Right cardiac atrium (tissue), 5 donors: Measurements from ENCODE around the gene GNG4. TPM values are rescaled to one million over a fixed set of nuclear protein-coding genes. Genes with fewer than 3 reads are reported as not detected.
"Not testable (repeated sequence)": the region's sequence is repeated elsewhere in the genome, so short reads cannot be mapped to it uniquely, and the experiment has no call there.

Source experiments
- ATAC-seq, 2 donors: fragments of 200-7000 bp; cut with Tn5 transposase; one replicate each; pipeline versions ENCODE4 v1.8.0 to v1.9.1; 2020; ENCODE audit warnings: moderate library complexity in 2 of 2, mild to moderate bottlenecking in 1 of 2
- DNase-seq, 3 donors: peaks; one replicate each; pipeline ENCODE4 v3.0.0-alpha.2; 2020
- H3K27ac ChIP-seq: one replicate; pipeline ENCODE4 v1.5.1; 2013; ENCODE audit warnings: mild to moderate bottlenecking, low read length, control low read depth, moderate library complexity
- H3K27me3 ChIP-seq: one replicate; pipeline ENCODE4 v1.6.1; 2013; ENCODE audit not compliant: control insufficient read depth, insufficient read depth
- H3K4me1 ChIP-seq: one replicate; pipeline ENCODE4 v1.6.1; 2013; ENCODE audit warnings: low read length; ENCODE audit not compliant: control insufficient read depth, insufficient read depth
- H3K4me3 ChIP-seq: one replicate; pipeline ENCODE4 v1.5.1; 2013; ENCODE audit warnings: low read length, control low read depth
- H3K9me3 ChIP-seq: one replicate; pipeline ENCODE4 v1.6.1; 2013; ENCODE audit warnings: low read length; ENCODE audit not compliant: control insufficient read depth
- WGBS: extraction: QIAGEN DNeasy Blood & Tissue Kit; methylation state at CpG from one replicate; pipeline ENCODE4 v1.1.7; 2013; 5-methylcytosine and 5-hydroxymethylcytosine counted together
- intact Hi-C, 4 donors: fragments of 100-400 bp; cut with DNase I; formaldehyde crosslinking; loops; one replicate each; pipeline versions ENCODE4 v1.11.0 to v1.14.0; 2022 to 2023
- polyA plus RNA-seq: library from polyadenylated mRNA; stranded (reverse); fragments of 200-250 nt; gene quantifications from one replicate; pipeline ENCODE4 v1.2.3, GENCODE V29; 2013
- total RNA-seq, 4 donors: library from RNA; stranded (reverse); fragmentation: NEBNext Ultra II Directional; extraction: Animal tissue kit (Norgen Biotek cat#: 25700); gene quantifications; one replicate each; pipeline ENCODE4 v1.2.1, GENCODE V29; 2021
- donor health status: healthy with polysubstance abuse.
- donor health status: DM: no; HTN: yes; CAD: no.
- donor health status: DM: no; HTN: no; CAD: no.
- donor health status: DM: no; HTN: yes; CAD: no; lungs with severe emphysema.
- donor health status: DM: yes; HTN: yes; CAD: no.

The GNG4 gene
- total and polyA plus RNA-seq, 5 donors: 0.11 TPM; not detected in 4

- peak; percentile 75 to 82 for ATAC-seq
- Histone ChIP-seq H3K4me1 (peaks cover 5% of the 10 kb centered on the region), H3K4me3 (peak overlapping the region; percentile 85), H3K9me3 (no peaks in the 10 kb centered on the region), H3K27me3 (no peaks in the 10 kb centered on the region), H3K27ac (no peak overlapping the region)
- intact Hi-C loops: no loop called here
- WGBS: under 1% methylated on average over 30 of the region's 30 CpGs
- DNase-seq: peak; percentile 51 to 70 (median 67)
Measured at GRCh38 chr1:235648954-235649367, 623 bp downstream of the GNG4 start.

GRCh38 chr1:235648407-235648907 is 1.1 kb downstream of the GNG4 start:
- no peaks in the 10 kb centered on the region for H3K27me3 ChIP-seq
- DNase-seq (peak in 2 of 3 donors; percentile 60 to 61), ATAC-seq (peak in 1 of 2 donors; percentile 53)
- peaks cover 5% of the 10 kb centered on the region for H3K4me1 ChIP-seq
- 7% methylated on average over 31 of the region's 31 CpGs for WGBS
- no peaks in the 10 kb centered on the region for H3K9me3 ChIP-seq
- H3K4me3 ChIP-seq: no peak overlapping the region
- H3K27ac ChIP-seq: no peak overlapping the region
- intact Hi-C loops: no loop called here

GRCh38 chr1:235647537-235647936 is 2.0 kb downstream of the GNG4 start:
- WGBS: 93% methylated on average over 12 of the region's 12 CpGs
- DNase-seq, H3K4me3 ChIP-seq, ATAC-seq, H3K27ac ChIP-seq, H3K27me3 ChIP-seq, H3K9me3 ChIP-seq, H3K4me1 ChIP-seq, intact Hi-C loops: not testable (repeated sequence)

GRCh38 chr1:235646463-235646862 is 3.1 kb downstream of the GNG4 start:
- no peak overlapping the region for H3K4me3 ChIP-seq
- H3K27me3 ChIP-seq: no peaks in the 10 kb centered on the region
- H3K9me3 ChIP-seq: no peaks in the 10 kb centered on the region
- 79% methylated on average over 9 of the region's 9 CpGs for WGBS
- H3K4me1 ChIP-seq: peaks cover 5% of the 10 kb centered on the region
- H3K27ac ChIP-seq: no peak overlapping the region
- intact Hi-C loops: no loop called here
- DNase-seq (no peak), ATAC-seq (no peak)

GRCh38 chr1:235644693-235645305 is 4.8 kb downstream of the GNG4 start:
- H3K4me1 ChIP-seq: no peaks in the 10 kb centered on the region
- H3K4me3 ChIP-seq: no peak overlapping the region
- WGBS: 87% methylated on average over 13 of the region's 13 CpGs
- DNase-seq (no peak), ATAC-seq (no peak)
- H3K27me3 ChIP-seq: no peaks in the 10 kb centered on the region
- no peaks in the 10 kb centered on the region for H3K9me3 ChIP-seq
- intact Hi-C loops: no loop called here
- H3K27ac ChIP-seq: no peak overlapping the region

GRCh38 chr1:235643837-235644692 is 5.5 kb downstream of the GNG4 start:
- WGBS: 90% methylated on average over 23 of the region's 23 CpGs
- DNase-seq: no peak
- H3K4me1 ChIP-seq: no peaks in the 10 kb centered on the region
- no peaks in the 10 kb centered on the region for H3K9me3 ChIP-seq
- intact Hi-C loops: no loop called here
- ATAC-seq: no peak
- no peaks in the 10 kb centered on the region for H3K27me3 ChIP-seq
- no peak overlapping the region for H3K4me3 ChIP-seq
- no peak overlapping the region for H3K27ac ChIP-seq

GRCh38 chr1:235642943-235643371 is 6.6 kb downstream of the GNG4 start:
- no peak overlapping the region for H3K4me3 ChIP-seq
- 49% methylated on average over 11 of the region's 11 CpGs for WGBS
- no peaks in the 10 kb centered on the region for H3K9me3 ChIP-seq
- H3K27ac ChIP-seq: no peak overlapping the region
- no peaks in the 10 kb centered on the region for H3K4me1 ChIP-seq
- DNase-seq (no peak), ATAC-seq (no peak)
- intact Hi-C loops: no loop called here
- H3K27me3 ChIP-seq: no peaks in the 10 kb centered on the region

GRCh38 chr1:235642011-235642942 is 7.3 kb downstream of the GNG4 start:
- Histone ChIP-seq H3K9me3 (no peaks in the 10 kb centered on the region), H3K4me3 (no peak overlapping the region), H3K27ac (no peak overlapping the region), H3K27me3 (no peaks in the 10 kb centered on the region), H3K4me1 (no peaks in the 10 kb centered on the region)
- DNase-seq: peak in 1 of 3 donors; percentile 52
- WGBS: 59% methylated on average over 47 of the region's 47 CpGs
- no peak for ATAC-seq
- intact Hi-C loops: no loop called here

GRCh38 chr1:235640580-235640979 is 9.0 kb downstream of the GNG4 start:
- no peak overlapping the region for H3K27ac ChIP-seq
- 87% methylated on average over 12 of the region's 12 CpGs for WGBS
- no peak for DNase-seq

GRCh38 chr1:235639226-235640205 is 10.1 kb downstream of the GNG4 start:
- Histone ChIP-seq H3K4me1 (no peaks in the 10 kb centered on the region), H3K4me3 (no peak overlapping the region), H3K27ac (no peak overlapping the region), H3K27me3 (no peaks in the 10 kb centered on the region), H3K9me3 (no peaks in the 10 kb centered on the region)
- ATAC-seq (no peak), DNase-seq (no peak)
- intact Hi-C loops: no loop called here
- WGBS: 85% methylated on average over 14 of the region's 14 CpGs

More at GRCh38 chr1:235640580-235640979, 9.0 kb downstream of the GNG4 start:
- ATAC-seq: no peak
- intact Hi-C loops: no loop called here
- H3K4me1 ChIP-seq: no peaks in the 10 kb centered on the region
- no peak overlapping the region for H3K4me3 ChIP-seq
- no peaks in the 10 kb centered on the region for H3K27me3 ChIP-seq
- H3K9me3 ChIP-seq: no peaks in the 10 kb centered on the region
